ENCODE results near the gene RASIP1.
"Not testable (repeated sequence)": the region's sequence is repeated elsewhere in the genome, so short reads cannot be mapped to it uniquely, and the experiment has no call there.

RASIP1 gene

GRCh38 chr19:48740164-48740972 lies at the start of gene RASIP1:
TSS of gene RASIP1 (minus strand) at chr19:48740610. CDS start at chr19:48740282, 328 bp downstream.
- no peak for DNase-seq

GRCh38 chr19:48787331-48787730 lies 46.9 kb upstream of the RASIP1 start:
- not testable (repeated sequence) for DNase-seq

GRCh38 chr19:48786422-48786821 lies 46.0 kb upstream of the RASIP1 start:
- not testable (repeated sequence) for DNase-seq

- no peak for DNase-seq
Measured at GRCh38 chr19:48784527-48784926, 44.1 kb upstream of the RASIP1 start.

GRCh38 chr19:48780631-48781391 lies 40.4 kb upstream of the RASIP1 start:
- DNase-seq = no peak

- DNase-seq = no peak
Measured at GRCh38 chr19:48779636-48780035, 39.2 kb upstream of the RASIP1 start.

GRCh38 chr19:48777720-48778119 lies 37.3 kb upstream of the RASIP1 start:
- DNase-seq = no peak

GRCh38 chr19:48777139-48777538 lies 36.7 kb upstream of the RASIP1 start:
- DNase-seq = no peak

GRCh38 chr19:48772503-48772953 lies 32.1 kb upstream of the RASIP1 start:
- no peak for DNase-seq

GRCh38 chr19:48770734-48771472 lies 30.5 kb upstream of the RASIP1 start:
- DNase-seq = no peak

GRCh38 chr19:48770266-48770665 lies 29.9 kb upstream of the RASIP1 start:
- DNase-seq = no peak

GRCh38 chr19:48768994-48769713 lies 28.7 kb upstream of the RASIP1 start:
- no peak for DNase-seq

- DNase-seq = not testable (repeated sequence)
Measured at GRCh38 chr19:48768171-48768753, 27.9 kb upstream of the RASIP1 start.

GRCh38 chr19:48765816-48766215 lies 25.4 kb upstream of the RASIP1 start:
- not testable (repeated sequence) for DNase-seq

- no peak for DNase-seq
Measured at GRCh38 chr19:48760504-48761205, 20.2 kb upstream of the RASIP1 start.

- DNase-seq = no peak
Measured at GRCh38 chr19:48757741-48758144, 17.3 kb upstream of the RASIP1 start.

- no peak for DNase-seq
Measured at GRCh38 chr19:48757089-48757675, 16.8 kb upstream of the RASIP1 start.

GRCh38 chr19:48756686-48757085 lies 16.3 kb upstream of the RASIP1 start:
- DNase-seq = no peak

GRCh38 chr19:48756212-48756611 lies 15.8 kb upstream of the RASIP1 start:
- no peak for DNase-seq

GRCh38 chr19:48755787-48756186 lies 15.4 kb upstream of the RASIP1 start:
- no peak for DNase-seq

- no peak for DNase-seq
Measured at GRCh38 chr19:48755084-48755641, 14.8 kb upstream of the RASIP1 start, which contains the start of gene FGF21. TSS of gene FGF21 (plus strand) at chr19:48755524. CDS start at chr19:48756237, 713 bp downstream.

Measured in activated naive CD4-positive, alpha-beta T cell (primary cell).